Stimulated activated CD8-positive, alpha-beta memory T cell treated with anti-CD3 and anti-CD28 coated beads, Interleukin-4, amount 100 ng/mL, for 4 hours (primary cell): ENCODE measurements around the gene NEURL3.

ENCODE experiments used
- DNase-seq, 2 donors: peaks; one replicate each; pipeline ENCODE4 v3.0.0-alpha.2; 2020; ENCODE audit warnings: low read depth in 2 of 2, low spot score in 1 of 2

NEURL3 gene

DNA sequence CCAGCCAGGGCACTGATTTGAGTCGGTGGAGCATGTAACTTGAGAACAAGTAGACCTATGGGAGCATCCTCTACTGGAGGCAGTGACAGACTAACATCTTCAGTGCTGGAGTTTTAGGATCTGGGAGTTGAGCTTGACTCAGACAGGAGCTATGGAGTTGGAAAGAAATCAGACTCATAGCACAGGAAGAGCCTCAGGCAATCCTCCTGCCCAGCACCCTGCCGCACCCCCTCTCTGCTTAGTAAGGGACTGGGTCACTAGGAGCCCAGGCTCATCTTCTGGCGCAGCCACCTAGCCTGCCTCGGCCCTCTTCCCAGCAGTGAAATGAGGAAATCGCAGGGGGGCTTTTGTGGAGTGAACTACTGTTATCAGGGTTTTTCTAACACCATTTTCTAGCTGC lies 35.0 kb upstream of the NEURL3 start:
- no peak for DNase-seq

DNA sequence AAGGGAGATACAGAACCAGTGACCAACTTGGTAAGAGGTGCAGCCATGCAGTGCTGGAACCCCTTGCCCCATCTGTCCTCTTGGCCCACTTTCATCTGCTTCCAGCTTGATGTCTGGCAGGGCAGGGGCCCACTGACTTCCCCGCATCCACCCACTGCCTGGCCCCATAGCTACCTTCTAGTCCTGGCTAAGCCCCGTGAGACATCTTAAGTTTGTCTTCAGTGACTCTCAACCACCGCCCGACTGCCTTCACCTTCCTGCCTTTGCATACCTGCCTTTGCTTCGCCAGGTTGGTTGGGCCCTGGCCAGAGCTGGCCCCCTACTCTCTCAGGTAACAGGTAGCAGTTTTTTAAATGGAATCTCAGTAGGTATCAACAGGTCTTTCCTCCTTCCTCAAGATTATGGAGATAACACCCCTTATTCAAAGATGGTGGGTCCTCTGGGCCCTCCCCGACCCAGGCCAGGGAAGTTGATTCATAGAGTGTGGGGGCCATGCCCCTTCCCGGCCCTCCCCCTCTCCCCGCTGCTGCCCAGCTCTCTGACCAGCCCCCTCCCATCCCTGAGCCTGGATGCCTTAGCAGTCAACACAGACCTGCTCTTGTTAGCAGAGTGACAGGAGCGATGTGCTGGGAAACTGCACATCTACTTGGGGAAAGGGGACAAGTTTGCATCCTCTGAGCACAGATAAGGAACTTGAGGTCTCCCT lies 34.2 kb upstream of the NEURL3 start:
- no peak for DNase-seq

DNA sequence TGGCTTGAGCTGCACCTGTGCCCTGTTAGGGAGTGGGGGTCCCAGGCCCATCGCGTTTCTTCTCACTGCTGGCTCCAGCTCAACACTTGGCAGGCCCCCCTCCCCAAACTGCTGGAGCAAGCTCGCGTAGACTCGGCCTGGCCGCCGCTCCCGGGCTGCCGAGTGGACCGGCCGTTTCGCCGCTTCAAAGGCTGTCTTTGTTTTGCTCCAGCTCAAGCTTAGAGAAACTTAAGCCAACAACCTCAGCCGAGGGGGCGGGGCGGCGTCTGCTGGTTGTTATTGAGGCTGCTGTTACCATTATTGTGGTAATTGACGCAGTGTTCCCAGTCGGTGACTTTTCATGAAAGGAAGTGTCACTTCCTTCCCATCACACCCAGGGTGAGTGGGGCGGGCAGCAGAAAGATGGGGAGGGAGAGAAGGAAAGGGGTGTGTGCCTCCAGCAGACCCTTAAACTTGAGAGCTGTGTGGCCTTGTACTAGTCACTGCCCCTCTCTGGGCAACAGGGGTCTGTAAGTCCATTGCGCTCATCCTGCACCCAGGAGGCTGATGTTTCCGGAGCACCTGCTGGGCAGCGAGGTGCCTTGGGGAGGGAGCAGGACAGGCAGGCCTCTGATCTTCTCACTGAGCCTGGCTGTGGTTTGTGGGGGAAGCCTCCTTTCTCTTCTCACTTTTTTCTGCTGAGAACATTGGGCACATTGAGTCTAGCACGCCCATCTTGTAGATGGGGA lies 33.5 kb upstream of the NEURL3 start:
- peak; percentile 76 to 80 for DNase-seq

DNA sequence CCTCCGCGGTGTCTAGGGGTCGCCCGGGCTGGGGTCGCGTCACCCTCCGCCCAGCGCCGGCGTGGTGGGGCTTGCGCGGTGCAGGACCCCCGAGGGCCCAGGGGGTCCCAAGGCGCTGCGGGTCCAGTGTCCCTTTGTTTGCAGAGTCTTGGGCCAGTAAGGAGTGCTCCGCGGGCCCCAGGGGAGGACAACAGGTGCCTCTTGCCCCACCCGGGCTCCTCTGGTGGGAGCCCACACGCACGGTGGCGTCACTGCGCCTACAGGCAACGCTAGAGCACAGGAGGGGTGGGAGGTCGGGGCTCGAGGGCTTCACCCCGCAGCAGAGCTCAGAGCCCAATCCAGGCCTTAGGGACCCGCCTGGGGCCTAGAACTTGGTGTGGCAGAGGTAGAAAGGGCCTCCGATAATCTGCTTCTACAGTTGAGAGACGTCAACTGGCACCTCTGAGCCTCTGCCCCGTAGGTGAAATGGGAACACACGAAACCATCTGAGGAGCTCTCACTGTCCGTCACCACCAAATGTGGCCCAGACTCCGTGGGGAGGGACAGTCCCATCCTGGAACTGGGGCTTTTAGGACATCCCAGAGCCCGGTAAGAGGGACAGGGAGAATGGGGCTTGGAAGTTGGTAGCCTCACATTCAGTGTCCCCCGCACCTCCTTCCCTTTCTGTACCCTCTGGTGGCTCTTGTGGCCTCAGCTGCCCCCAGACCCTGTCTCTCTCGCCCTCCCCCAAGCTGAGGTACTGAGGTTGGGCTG lies 32.8 kb upstream of the NEURL3 start:
- DNase-seq = peak in 1 of 2 donors; percentile 31

DNA sequence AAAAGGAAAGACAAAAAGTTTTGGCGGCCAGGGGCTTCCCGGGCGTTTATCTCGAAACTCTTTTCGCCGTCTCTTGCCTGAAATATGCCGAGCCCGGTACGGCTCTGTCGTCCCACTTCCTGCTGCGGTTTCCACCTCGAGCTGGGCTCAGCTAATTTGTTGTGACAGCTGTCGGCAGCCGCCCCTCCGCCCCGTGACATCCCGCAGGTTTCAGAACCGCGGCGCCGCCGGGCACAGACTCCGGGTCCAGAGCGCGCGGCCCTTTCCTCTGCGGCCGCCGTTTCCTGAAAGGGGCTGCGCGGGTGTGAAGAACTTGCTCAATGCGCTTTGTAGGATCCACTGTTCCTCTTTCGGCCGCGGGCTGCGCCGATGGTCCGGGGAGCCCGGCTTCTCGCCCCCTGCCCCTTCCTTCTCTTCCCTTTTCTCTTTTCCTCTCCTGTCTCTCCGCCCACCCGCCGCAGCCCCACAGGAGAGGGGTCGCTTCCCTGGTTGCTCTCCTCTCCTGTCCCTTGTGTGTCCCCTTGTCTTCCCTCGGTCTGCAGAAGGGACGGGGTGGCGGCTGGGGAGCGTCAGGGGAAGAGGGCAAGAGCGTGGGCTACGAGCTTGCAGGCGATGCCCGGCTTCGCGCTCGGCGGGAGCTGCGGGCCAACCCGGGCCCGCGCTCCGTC lies 32.0 kb upstream of the NEURL3 start:
- peak; percentile 57 to 76 for DNase-seq

DNA sequence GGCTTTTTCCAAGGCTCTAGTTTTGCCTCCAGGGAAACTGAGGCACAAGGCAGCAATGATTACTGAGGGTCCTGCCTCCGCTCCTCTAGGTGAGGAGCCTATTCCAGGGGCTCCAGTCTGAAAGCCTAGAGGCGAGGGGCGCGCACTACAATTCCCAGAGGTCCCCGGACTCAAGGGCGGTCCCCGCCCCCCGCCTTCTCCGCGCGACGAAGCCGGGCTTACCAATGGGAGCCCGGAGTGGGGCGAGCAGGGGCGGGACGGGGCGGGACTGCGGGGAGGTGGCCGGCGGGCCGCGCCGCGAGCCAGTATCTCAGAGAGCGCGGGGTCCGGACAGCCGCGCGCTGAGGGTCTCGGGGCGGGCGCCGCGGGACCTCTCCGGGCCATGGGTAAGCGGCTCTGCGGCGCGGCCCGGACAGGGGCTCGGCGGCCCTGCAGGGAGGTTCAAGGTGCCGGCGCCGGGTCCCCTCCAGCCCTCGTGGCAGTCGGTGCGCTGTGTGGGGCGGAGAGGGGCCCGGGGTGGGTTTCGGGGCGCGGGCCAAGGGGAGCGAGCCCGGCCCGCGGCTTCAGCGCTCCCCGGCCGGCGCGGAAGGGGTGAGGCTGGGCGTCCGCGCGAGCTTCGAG lies 31.4 kb upstream of the NEURL3 start, which contains the start of gene ARID5A:
TSS of gene ARID5A (plus strand) at position 308 of the 621 bp plus-strand sequence. CDS start at position 383, 75 bp downstream.
- DNase-seq = peak; percentile 83 to 88

DNA sequence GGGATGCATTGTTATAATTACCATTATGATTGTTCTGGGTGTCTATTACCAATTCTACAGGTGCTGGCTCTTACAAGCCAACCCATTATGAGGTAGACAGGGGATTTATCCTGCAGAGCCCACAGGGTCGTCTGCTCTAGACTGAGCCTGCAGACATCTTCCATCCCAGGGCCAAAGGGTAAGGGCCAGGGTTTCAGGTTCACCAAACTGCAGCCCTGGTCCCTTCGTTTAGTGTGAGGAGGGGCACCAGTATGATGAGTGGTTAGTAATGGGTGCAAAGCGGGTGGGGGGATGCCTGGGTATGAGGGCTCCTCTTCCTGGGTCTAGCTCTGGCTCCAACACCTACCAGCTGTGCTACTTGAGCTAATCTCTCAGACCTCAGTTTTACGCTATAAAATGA lies 30.2 kb upstream of the NEURL3 start:
- no peak for DNase-seq

DNA sequence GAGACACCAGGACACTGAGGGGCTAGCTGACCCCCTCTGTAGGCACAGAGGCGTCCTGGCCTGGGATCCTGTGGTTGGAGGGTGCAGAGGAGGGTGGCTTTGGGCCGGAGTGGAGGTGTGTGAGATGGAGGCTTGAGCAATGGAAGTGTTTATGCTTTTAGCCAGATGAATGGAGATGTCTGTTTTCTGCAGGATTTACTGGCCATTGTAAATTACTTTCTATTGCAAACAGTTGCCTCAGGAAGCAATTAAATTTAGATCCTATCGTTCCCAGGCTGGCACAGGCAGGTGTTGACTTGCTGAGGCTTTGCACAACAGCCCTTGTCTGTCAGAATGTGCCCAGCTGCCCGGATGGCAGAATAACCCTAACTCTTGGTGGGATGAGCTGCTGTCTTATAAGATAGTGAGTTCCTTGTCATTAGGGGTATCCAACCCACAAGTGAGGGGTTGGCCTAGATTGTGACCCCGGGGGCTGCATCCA lies 29.6 kb upstream of the NEURL3 start:
- DNase-seq = no peak

DNA sequence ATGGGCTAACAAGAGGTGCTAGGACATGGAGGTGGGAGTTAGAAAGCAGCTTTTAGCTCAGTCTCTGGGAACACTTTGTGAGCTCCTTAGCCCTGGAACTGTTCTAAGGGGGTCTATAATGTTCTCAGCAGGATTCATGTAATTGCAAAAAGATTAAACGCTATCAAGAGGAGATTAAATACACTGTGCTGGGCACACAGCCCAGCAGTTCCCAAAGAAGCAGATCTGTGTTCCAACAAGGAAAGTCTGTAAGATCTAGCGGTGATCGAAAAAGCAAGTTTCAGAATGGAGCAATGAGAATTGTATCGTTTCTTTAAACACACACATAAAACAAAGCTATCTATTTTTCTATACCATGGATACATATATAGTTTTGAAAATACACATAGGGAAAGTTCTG lies 29.0 kb upstream of the NEURL3 start:
- no peak for DNase-seq

DNA sequence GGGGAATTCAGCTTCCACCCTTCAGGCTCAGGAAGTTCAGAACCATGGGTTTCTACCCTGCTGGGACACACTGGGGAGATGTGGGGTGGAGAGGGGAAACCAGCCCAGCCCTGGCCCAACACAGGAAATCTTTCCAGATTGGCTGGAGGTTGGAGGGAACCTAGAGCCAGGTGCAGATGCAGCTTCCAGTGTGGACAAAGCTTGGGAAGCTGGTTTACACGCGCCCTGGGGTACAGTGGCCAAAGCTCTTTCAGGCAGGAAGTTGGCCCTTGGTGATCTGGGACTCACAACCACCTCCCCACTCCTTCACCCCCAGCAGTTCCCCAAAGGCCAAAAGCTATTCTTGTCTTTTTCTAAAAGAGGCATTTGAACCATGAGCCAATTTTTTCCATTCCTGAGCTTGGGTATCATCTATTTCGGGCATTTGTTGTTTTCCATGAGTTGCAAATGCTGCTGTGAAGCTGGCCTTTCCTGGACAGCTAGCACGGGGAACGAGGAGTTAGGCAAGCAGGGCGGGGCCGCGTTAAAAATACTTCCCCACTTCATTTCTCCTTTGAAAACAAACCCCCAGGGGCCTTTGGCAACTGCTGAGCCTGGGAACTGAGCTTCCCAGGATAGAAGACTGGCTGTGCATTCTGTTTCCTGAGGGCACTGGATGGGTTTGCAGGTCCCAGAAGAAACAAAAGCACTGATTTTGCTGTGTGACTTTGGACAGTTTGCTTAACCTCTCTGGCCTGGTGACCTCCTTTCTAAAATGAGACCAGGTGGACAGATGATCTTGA lies 28.3 kb upstream of the NEURL3 start:
- no peak for DNase-seq

DNA sequence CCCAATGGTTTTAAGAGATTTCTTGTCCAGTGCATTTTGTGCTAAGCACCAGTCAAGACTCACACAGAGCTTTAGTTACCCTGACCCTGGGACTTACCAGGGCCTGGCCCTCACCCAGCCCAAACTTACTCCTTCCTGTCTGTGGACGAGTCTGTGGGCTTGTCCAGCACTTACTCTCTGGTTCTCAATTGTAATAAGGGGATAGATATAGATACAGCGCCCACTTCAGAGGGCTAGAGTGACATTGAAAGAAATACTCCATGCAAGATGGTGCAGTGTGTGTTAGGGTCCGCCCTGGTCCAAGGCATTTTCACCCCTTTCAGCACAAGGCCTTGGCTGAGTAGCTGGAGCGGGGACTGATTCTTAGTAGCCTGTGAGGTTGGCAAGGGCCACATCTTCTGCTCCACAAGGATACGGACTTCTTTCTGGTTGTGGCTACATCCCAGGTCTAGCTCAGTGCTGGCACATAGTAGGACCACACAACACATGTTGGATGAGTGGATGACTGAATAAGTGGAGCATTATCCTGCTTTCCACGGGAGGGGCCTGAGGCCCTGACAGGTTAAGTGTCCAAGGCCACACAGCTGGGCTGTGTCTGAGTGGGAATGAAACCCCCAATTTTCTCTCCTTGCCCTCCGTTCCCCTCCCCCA lies 27.6 kb upstream of the NEURL3 start:
- no peak for DNase-seq

DNA sequence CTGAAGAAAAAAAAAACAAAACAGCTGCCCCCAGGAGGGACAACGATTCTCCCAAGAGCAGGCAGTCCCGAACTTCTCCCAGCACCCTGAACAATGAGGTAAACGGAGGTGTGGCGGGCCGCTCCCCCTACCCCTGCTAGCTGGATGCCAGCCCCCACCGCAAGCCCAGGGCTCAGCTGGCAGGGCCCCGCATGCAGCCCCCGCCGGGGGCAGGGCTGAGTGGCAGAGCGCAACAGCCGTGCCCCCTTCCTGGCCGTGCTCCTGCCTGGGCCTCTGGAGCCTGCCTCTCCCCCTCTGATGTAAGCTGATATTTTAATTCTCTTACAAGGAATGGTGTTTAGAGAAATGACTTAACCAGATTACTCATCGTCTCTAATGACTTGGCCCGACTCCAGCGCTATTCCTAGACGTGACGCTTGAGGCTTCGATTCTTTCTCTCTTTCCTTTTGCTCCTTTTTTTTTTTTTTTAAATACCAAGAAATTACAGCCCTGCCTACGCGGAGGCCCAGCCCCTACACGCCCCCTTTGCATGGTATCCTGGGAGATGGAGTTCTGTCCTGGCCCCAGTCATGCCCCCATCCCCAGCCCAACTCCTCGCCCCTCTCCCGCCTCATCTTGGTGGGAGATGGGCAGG lies 26.8 kb upstream of the NEURL3 start:
- DNase-seq = peak; percentile 77 to 78

DNA sequence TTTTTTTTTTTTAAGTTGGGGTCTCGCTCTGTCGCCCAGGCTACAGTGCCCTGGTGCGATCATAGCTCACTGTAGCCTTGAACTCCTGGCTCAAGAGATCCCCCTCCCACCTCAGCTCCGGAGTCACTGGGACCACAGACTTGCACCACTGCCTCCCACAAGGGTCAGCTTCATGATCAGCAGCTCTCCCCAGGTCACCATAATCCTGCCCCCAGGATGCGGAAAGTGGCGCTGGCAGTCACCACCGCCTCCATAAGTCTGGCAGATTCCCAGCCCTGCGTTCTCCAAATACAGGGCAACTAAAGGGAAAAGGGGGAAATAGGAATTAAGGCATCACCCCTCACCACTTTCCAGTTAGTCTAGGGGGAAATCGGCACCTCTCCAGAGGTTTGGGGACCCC lies 26.2 kb upstream of the NEURL3 start:
- DNase-seq = no peak

DNA sequence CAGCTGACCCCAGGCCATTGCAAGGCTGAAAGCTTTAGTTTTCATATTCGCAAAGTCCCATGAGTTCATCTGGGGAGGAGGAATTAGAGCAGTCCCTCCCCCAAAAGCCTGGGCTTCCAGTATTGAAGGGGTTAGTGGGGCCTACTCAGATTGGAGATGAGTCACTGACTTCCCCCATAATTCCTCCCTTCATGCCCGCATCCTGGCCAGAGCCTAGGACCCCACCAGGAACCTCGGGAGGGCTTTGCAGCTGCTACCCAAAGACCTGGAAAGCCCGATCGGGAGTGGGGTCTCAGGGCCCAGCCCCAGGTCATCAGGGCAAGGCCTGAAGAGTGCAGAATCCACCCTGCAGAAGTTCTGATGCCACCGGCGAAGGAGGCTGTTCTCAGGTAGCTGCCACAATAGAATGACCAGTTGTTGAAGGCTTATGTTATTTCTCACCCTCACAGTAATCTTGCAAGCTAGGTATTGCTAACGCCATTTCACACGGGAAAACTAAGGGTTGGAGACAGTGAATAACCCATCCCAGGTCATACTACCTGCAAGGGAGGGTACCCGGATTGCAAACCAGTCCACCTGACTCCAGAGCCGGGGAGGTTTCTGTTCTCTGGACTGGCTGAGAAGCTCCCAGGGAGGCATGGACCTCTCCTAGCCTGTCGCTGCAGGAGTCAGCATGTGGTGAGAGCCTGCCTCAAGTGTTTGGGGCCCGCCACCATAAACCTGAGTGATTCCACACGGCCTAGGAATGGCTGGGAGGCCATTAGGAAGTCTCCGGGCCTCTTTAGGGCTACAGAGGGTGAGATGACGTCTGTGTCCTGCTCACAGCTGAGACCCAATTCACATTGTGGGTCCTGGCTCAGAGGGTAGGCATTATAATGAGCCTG lies 25.6 kb upstream of the NEURL3 start:
- DNase-seq = no peak

DNA sequence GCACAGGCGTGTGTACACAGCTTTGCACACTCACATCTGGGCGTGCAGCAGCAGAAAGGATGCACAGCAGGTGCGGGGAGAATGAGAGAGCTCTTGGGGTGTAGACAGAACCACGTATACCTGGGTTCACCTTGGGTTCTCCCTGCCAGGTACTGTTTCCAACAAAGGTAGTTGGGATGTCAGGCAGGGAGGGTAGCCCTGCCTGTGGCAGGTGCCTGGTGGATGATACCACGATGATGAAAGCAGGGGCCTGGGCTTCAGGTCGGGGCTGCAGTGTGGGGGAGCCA lies 24.9 kb upstream of the NEURL3 start:
- no peak for DNase-seq

DNA sequence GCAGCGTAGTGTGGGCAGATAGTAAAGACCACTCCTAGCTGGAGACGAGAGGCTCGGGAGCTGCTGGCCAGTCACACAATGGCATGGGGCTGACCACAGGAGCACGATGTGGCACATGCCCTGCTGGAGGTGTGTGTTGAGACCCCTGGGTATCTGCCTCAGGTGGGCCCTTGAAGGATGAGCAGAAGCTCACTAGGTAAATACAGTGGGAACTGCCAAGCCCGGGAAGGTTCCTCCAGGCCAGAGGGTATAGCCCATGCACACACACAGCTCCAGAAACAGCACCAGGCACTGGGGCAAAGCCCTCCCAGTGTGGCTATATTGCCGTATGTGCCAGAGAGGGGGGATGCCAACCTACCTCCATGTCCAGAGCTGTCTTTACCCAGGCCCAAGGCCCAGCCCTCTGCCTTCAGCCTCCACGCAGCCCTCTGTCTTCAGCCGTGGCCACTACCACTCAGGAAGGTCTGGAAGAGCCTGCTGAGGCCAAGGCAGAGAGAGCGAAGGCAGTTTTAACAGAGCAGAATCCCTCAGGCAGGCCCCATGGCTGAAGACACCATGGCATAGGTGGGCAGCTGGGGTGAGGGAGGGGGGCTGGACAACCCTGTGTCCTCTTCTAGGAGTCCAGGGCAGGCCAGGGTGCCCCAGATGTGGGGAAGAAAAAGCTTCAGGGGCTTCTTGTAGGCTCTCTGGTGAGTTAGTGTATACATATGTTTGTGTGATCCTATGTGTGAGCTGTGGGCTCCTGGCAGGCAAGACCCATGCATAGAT lies 24.4 kb upstream of the NEURL3 start:
- no peak for DNase-seq

DNA sequence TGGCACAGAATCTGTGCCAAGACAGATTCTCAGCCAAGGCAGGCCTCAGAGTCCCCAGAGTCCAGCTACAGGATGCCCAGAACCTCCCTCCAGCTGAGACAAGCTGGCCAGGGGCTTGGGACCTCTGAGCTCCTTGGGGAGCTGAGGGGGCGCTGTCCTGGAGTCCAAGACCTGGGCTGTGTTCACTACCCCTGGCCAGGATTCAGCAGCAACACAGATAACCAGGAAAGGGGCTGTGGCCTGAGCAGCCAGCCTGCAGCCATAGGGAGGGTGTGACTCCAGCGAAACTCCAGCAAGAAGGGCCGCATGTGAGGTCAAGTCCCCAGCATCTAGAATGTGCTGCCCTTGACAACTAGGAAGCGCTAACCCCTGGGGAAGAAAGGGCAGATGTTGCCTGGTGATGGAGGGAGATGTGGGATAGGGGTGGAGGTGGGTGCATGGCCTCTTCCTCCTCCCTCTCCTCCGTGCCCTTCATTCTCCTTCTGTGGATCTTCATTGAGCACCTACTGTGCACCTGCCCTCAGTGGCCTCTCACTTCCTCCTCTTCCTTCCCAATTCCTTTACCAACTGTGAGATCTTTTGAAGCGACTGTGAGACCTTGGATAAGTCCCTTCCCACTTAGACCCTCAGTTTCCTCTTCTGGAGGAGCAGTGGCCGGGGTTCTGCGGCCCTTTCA lies 23.7 kb upstream of the NEURL3 start:
- no peak for DNase-seq
